K562 (cell line): ENCODE results near the gene ACTR8. TPM values are rescaled to one million over a fixed set of nuclear protein-coding genes. Genes with fewer than 3 reads are reported as not detected.

ENCODE experiments used
- ATAC-seq: fragments of 200-7000 bp; cut with Tn5 transposase; 3 replicates; pipeline ENCODE4 v1.9.1; 2020; ENCODE audit warnings: moderate library complexity
- BruUV-seq: library from RNA; stranded (reverse); fragments of 400-500 nt; replicated peaks from 2 replicates; lab custom pipeline; 2021; lab: Mats Ljungman, UMichigan
- CTCF ChIA-PET: fragments of 300-600 bp; formaldehyde crosslinking; extraction: SDS; loops from one replicate; lab custom pipeline; 2021; ENCODE audit warnings: low intra/inter-chr PET ratio; lab: Yijun Ruan, JAX
- POLR2A ChIA-PET: fragments of 300-600, 350-650 bp; sonication (Branson Sonifier 250); formaldehyde crosslinking; extraction: SDS; loops from one replicate; lab custom pipeline; 2021; ENCODE audit warnings: antibody characterized with exemption, inconsistent platforms; lab: Yijun Ruan, JAX
- DNase-seq, 4 experiments: peaks; one replicate each; pipeline versions ENCODE4 v3.0.0 to v3.0.0-alpha.2; 2011 to 2018; ENCODE audit warnings: low spot score in 3 of 4, mixed read lengths in 3 of 4; ENCODE audit errors: extremely low read depth in 1 of 4
- FAIRE-seq: peaks from 2 replicates; lab custom pipeline; 2011; peaks lifted over from hg19 to GRCh38; lab: Jason Lieb, UNC
- H2AFZ ChIP-seq: 2 replicates; pipeline ENCODE4 v1.6.0; 2011; ENCODE audit warnings: low read depth, low read length, control low read depth, inconsistent platforms
- H3K27ac ChIP-seq: fragments of 200-600 bp; 3 replicates; pipeline ENCODE4 v1.8.0; 2011; ENCODE audit warnings: low read depth, mild to moderate bottlenecking, control low read depth, inconsistent platforms, low read length, moderate library complexity, mixed read lengths; ENCODE audit errors: extremely low read depth
- H3K27me3 ChIP-seq, 2 experiments: fragments of 300-600 bp in 1 of 2; 2 replicates in 1 of 2; 3 replicates in 1 of 2; pipeline versions ENCODE4 v1.6.0 to v1.8.0; 2011; ENCODE audit warnings: inconsistent platforms in 2 of 2, low read length in 2 of 2, mild to moderate bottlenecking in 1 of 2, mixed read lengths in 1 of 2, moderate library complexity in 1 of 2; ENCODE audit not compliant: control insufficient read depth in 2 of 2, insufficient read depth in 2 of 2
- H3K36me3 ChIP-seq: fragments of 300-600 bp; 3 replicates; pipeline ENCODE4 v1.8.0; 2011; ENCODE audit warnings: mild to moderate bottlenecking, low read length, inconsistent platforms; ENCODE audit not compliant: control insufficient read depth, insufficient read depth
- H3K4me1 ChIP-seq, 2 experiments: fragments of 200-600 bp in 1 of 2; replicated peaks in 1 of 2; 2 replicates in 1 of 2; 3 replicates in 1 of 2; pipeline versions ENCODE4 v1.5.1 to v1.8.0; 2011; ENCODE audit warnings: inconsistent platforms in 2 of 2, low read length in 2 of 2, mild to moderate bottlenecking in 1 of 2, mixed read lengths in 1 of 2, moderate library complexity in 1 of 2; ENCODE audit not compliant: control insufficient read depth in 2 of 2, insufficient read depth in 2 of 2
- H3K4me2 ChIP-seq: 2 replicates; pipeline ENCODE4 v1.6.1; 2011; ENCODE audit warnings: low read length, control low read depth, inconsistent platforms, mixed read lengths; ENCODE audit not compliant: insufficient read depth
- H3K4me3 ChIP-seq: fragments of 200-600 bp; sonication (generic), shearing (Covaris generic); 2 replicates; pipeline ENCODE4 v1.5.1; 2016; ENCODE audit warnings: control low read depth, inconsistent platforms
- H3K79me2 ChIP-seq: fragments of 200-600 bp; 3 replicates; pipeline ENCODE4 v1.8.0; 2011; ENCODE audit warnings: low read length, inconsistent platforms; ENCODE audit not compliant: control insufficient read depth, insufficient read depth
- H3K9ac ChIP-seq, 2 experiments: 2 replicates each; pipeline versions ENCODE4 v1.6.0 to v1.6.1; 2011; ENCODE audit warnings: low read depth in 2 of 2, low read length in 2 of 2, control low read depth in 1 of 2, inconsistent platforms in 1 of 2, mild to moderate bottlenecking in 1 of 2, mixed read lengths in 1 of 2; ENCODE audit not compliant: insufficient read depth in 1 of 2
- H3K9me1 ChIP-seq: one replicate; pipeline ENCODE4 v1.6.0; 2011; ENCODE audit warnings: inconsistent platforms, mild to moderate bottlenecking, low read length, moderate library complexity; ENCODE audit not compliant: control insufficient read depth, insufficient read depth
- H3K9me3 ChIP-seq: replicated peaks from 2 replicates; pipeline ENCODE4 v1.5.1; 2011; ENCODE audit warnings: low read depth, low read length, inconsistent platforms; ENCODE audit not compliant: control insufficient read depth, insufficient read depth
- H4K20me1 ChIP-seq: replicated peaks from 2 replicates; pipeline ENCODE4 v1.6.1; 2011; ENCODE audit warnings: low read length, inconsistent platforms, mixed read lengths; ENCODE audit not compliant: control insufficient read depth, insufficient read depth
- ELF4 ChIP-seq: fragments of 450-650 bp; formaldehyde crosslinking; IDR thresholded peaks from 2 replicates; pipeline ENCODE4 v1.4.0; 2022; ENCODE audit warnings: missing genetic modification characterization
- KAT8 ChIP-seq: fragments of 450-650 bp; IDR thresholded peaks from 2 replicates; pipeline ENCODE4 v1.6.1; 2016; ENCODE audit warnings: low read depth, mild to moderate bottlenecking
- KDM1A ChIP-seq, 2 experiments: fragments of 450-650 bp; IDR thresholded peaks; 2 replicates each; pipeline ENCODE4 v1.6.1; 2016; ENCODE audit warnings: mild to moderate bottlenecking in 2 of 2
- LEF1 ChIP-seq: fragments of 450-650 bp; IDR thresholded peaks from 2 replicates; pipeline ENCODE4 v1.6.1; 2016; ENCODE audit warnings: mild to moderate bottlenecking
- MCM5 ChIP-seq: fragments of 450-650 bp; IDR thresholded peaks from 2 replicates; pipeline ENCODE4 v1.6.1; 2016; ENCODE audit warnings: low read depth
- MTA1 ChIP-seq: fragments of 450-650 bp; IDR thresholded peaks from 2 replicates; pipeline ENCODE4 v1.6.1; 2017; ENCODE audit warnings: borderline replicate concordance
- PRPF4 ChIP-seq: fragments of 200-400 bp; formaldehyde crosslinking; IDR thresholded peaks from one replicate; pipeline ENCODE4 v1.6.1; 2017; ENCODE audit warnings: low read length, low read depth, mild to moderate bottlenecking; ENCODE audit not compliant: insufficient read depth, poor library complexity, severe bottlenecking
- RFX1 ChIP-seq: fragments of 450-650 bp; IDR thresholded peaks from 2 replicates; pipeline ENCODE4 v1.6.1; 2016; ENCODE audit warnings: mild to moderate bottlenecking, moderate library complexity
- SMARCB1 ChIP-seq: IDR thresholded peaks from 2 replicates; pipeline ENCODE4 v1.6.1; 2011; ENCODE audit warnings: improper control_type of control experiment, low read depth; ENCODE audit not compliant: insufficient read length
- TFAM ChIP-seq: fragments of 250-450 bp; sonication (Bioruptor Pico); conservative IDR thresholded peaks from 2 replicates; pipeline ENCODE4 v1.5.0; 2021; ENCODE audit warnings: mild to moderate bottlenecking, moderate library complexity
- THAP7 ChIP-seq: fragments of 250-450 bp; sonication (Bioruptor Pico); IDR thresholded peaks from 2 replicates; pipeline ENCODE4 v1.5.0; 2021
- VEZF1 ChIP-seq: fragments of 200-800 bp; sonication (Bioruptor generic); IDR thresholded peaks from 2 replicates; pipeline ENCODE4 v1.6.1; 2017; ENCODE audit warnings: missing genetic modification characterization, missing compliant biosample characterization
- WHSC1 ChIP-seq: IDR thresholded peaks from one replicate; pipeline ENCODE4 v1.6.1; 2012; ENCODE audit warnings: low read length, control low read depth, inconsistent platforms
- ZC3H11A ChIP-seq: IDR thresholded peaks from 2 replicates; pipeline ENCODE4 v1.6.1; 2012; ENCODE audit warnings: low read depth, low read length, improper control_type of control experiment
- ZNF12 ChIP-seq: sonication (generic); formaldehyde crosslinking; IDR thresholded peaks from 2 replicates; pipeline ENCODE4 v1.4.0; 2020; ENCODE audit warnings: mild to moderate bottlenecking, missing genetic modification reagents
- ZNF121 ChIP-seq: sonication (generic); formaldehyde crosslinking; conservative IDR thresholded peaks from 2 replicates; pipeline ENCODE4 v1.8.0; 2022; ENCODE audit warnings: missing genetic modification reagents
- ZNF124 ChIP-seq: sonication (generic); formaldehyde crosslinking; IDR thresholded peaks from 2 replicates; pipeline ENCODE4 v1.8.1; 2022; ENCODE audit warnings: missing genetic modification reagents
- ZNF253 ChIP-seq: fragments of 250-450 bp; sonication (Bioruptor Pico); conservative IDR thresholded peaks from 2 replicates; pipeline ENCODE4 v1.6.1; 2021; ENCODE audit warnings: mild to moderate bottlenecking
- ZNF764 ChIP-seq: fragments of 250-450 bp; sonication (Bioruptor Pico); IDR thresholded peaks from 2 replicates; pipeline ENCODE4 v1.4.0; 2020; ENCODE audit warnings: low read depth, mild to moderate bottlenecking, moderate library complexity
- WGBS: fragments of 100-300 bp; shearing (Covaris generic); methylation state at CpG from one replicate; pipeline ENCODE4 v1.1.6; 2016; ENCODE audit warnings: low coverage, mixed read lengths; ENCODE audit not compliant: insufficient coverage; ENCODE audit errors: missing lambda C conversion rate; 5-methylcytosine and 5-hydroxymethylcytosine counted together
- in situ Hi-C: fragments of 300-500 bp; cut with MboI; formaldehyde crosslinking; loops from 4 replicates; pipeline ENCODE4 v1.15.0; 2018; ENCODE audit warnings: inconsistent platforms, mixed read lengths
- intact Hi-C: fragments of 100-400 bp; cut with micrococcal nuclease; formaldehyde crosslinking; loops from 2 replicates; pipeline ENCODE4 v1.14.2; 2022
- polyA plus RNA-seq, 8 experiments: library from polyadenylated mRNA; depleted of rRNA in 4 of 8; stranded (reverse) in 5 of 8; unstranded in 3 of 8; fragments of >200 nt; fragmentation: Nextera tagmentation in 2 of 8; fragmentation: Illumina TruSeq in 1 of 8; extraction: Ambion mirVana in 2 of 8; extraction: Trizol in 1 of 8; gene quantifications; 2 replicates each; pipeline versions ENCODE4 v1.2.1 to v1.2.3, GENCODE V29; 2011 to 2014; ENCODE audit warnings: inconsistent platforms in 1 of 8, missing spikeins in 1 of 8
- total RNA-seq, 7 experiments: library from RNA; depleted of rRNA in 6 of 7; stranded (reverse); fragments of >200 nt in 6 of 7; fragmentation: Illumina TruSeq in 2 of 7; extraction: Trizol in 2 of 7; gene quantifications; 2 replicates each; pipeline versions ENCODE4 v1.2.1 to v1.2.3, GENCODE V29; 2011 to 2021; ENCODE audit warnings: low replicate concordance in 1 of 7

The ACTR8 gene
- total and polyA plus RNA-seq, 9 of the 15 experiments (the other 6 are each of a cell fraction or from before 2014, with no cell fraction given), result 4.8 to 24.2 (median 17.5) TPM

GRCh38 chr3:53919741-53920140 lies 37.8 kb upstream of the ACTR8 start:
- Histone ChIP-seq H3K9me3 (no peaks in the 10 kb centered on the region), H3K27me3 (no peaks in the 10 kb centered on the region), H3K9me1 (no peaks in the 10 kb centered on the region), H3K36me3 (no peaks in the 10 kb centered on the region), H2AFZ (no peak overlapping the region), H3K4me2 (no peak overlapping the region), H3K4me1 (no peaks in the 10 kb centered on the region), H3K79me2 (no peaks in the 10 kb centered on the region), H4K20me1 (no peaks in the 10 kb centered on the region), H3K27ac (no peak overlapping the region), H3K9ac (no peak overlapping the region), H3K4me3 (no peak overlapping the region)
- CTCF ChIA-PET, result no interaction called here
- DNase-seq (no peak), FAIRE-seq (no peak), ATAC-seq (no peak)
- 7% methylated on average over 2 of the region's 2 CpGs for WGBS
- TF ChIP-seq RFX1, result no peak
- no peak for TF ChIP-seq ZNF124 (CRISPR knock-in tag)
- TF ChIP-seq ZNF121 (CRISPR knock-in tag), result no peak
- TF ChIP-seq VEZF1 (CRISPR knock-in tag), result no peak
- no peak for TF ChIP-seq WHSC1
- TF ChIP-seq PRPF4, result no peak
- TF ChIP-seq ZNF764 (CRISPR knock-in tag), result no peak
- TF ChIP-seq KAT8, result no peak
- no peak for TF ChIP-seq KDM1A (IDR thresholded peaks at IDR 0.05)
- no peak for TF ChIP-seq ELF4
- no peak for TF ChIP-seq SMARCB1
- TF ChIP-seq ZNF253 (CRISPR knock-in tag), result no peak
- no peak for TF ChIP-seq ZNF12 (CRISPR knock-in tag)
- no peak for TF ChIP-seq TFAM (CRISPR knock-in tag)
- TF ChIP-seq ZC3H11A, result no peak
- no peak for TF ChIP-seq MCM5
- TF ChIP-seq LEF1, result no peak
- no peak for TF ChIP-seq MTA1
- TF ChIP-seq THAP7 (CRISPR knock-in tag), result no peak
- BruUV-seq, result no TSS peak
- intact Hi-C loops, result loop anchor here (10.0 kb wide), 1 partner anchor 245 kb away; no protein-coding TSS in a partner anchor
- in situ Hi-C loops, result no loop called here
- POLR2A ChIA-PET, result interaction anchor here (0.7 kb wide), 1 partner anchor 163 kb away, joined by 3 read pairs; no protein-coding TSS in a partner anchor
